Psoas muscle (tissue), 7 donors: Measurements from ENCODE around the gene TAF11L9. TPM values are rescaled to one million over a fixed set of nuclear protein-coding genes. Genes with fewer than 3 reads are reported as not detected.

Experiments used
- polyA plus RNA-seq, 3 donors: library from polyadenylated mRNA; stranded (reverse); fragments of 200-250 nt; gene quantifications; one replicate each; pipeline ENCODE4 v1.2.3, GENCODE V29; 2013
- total RNA-seq, 4 donors: library from RNA; stranded (reverse); fragmentation: NEBNext Ultra II Directional in 2 of 4; extraction: Animal tissue kit (Norgen Biotek cat#: 25700) in 2 of 4; gene quantifications; one replicate each; pipeline versions ENCODE4 v1.2.1 to v1.2.4, GENCODE V29; 2021 to 2023
- donor health status: healthy with polysubstance abuse.
- donor health status: DM: no; HTN: no; CAD: no; lungs with moderate emphysema.
- donor health status: Bipolar disorder and iron deficiency.
- donor health status: healthy.
- donor health status: DM: no; HTN: no; CAD: no.
- donor health status: DM: no; HTN: no; CAD: no.
- donor health status: DM: yes; HTN: yes; CAD: no.

TAF11L9 gene
- total and polyA plus RNA-seq, 7 donors: not detected

Other genes starting within 250 kb of the TAF11L9 start
- not detected for gene TAF11L2, start 96.2 kb downstream of the TAF11L9 start, total RNA-seq
- gene TAF11L2, start 96.2 kb downstream of the TAF11L9 start, polyA plus RNA-seq: not detected
- gene TAF11L3, start 76.0 kb downstream of the TAF11L9 start, total RNA-seq: not detected
- gene TAF11L3, start 76.0 kb downstream of the TAF11L9 start, polyA plus RNA-seq: not detected
- not detected for gene TAF11L4, start 72.6 kb downstream of the TAF11L9 start, total RNA-seq
- gene TAF11L4, start 72.6 kb downstream of the TAF11L9 start, polyA plus RNA-seq: not detected
- not detected for gene TAF11L5, start 69.2 kb downstream of the TAF11L9 start, total RNA-seq
- gene TAF11L5, start 69.2 kb downstream of the TAF11L9 start, polyA plus RNA-seq: not detected
- gene TAF11L6, start 65.7 kb downstream of the TAF11L9 start, total RNA-seq: not detected
- not detected for gene TAF11L6, start 65.7 kb downstream of the TAF11L9 start, polyA plus RNA-seq
- not detected for gene TAF11L7, start 8.6 kb downstream of the TAF11L9 start, total RNA-seq
- not detected for gene TAF11L7, start 8.6 kb downstream of the TAF11L9 start, polyA plus RNA-seq
- not detected for gene TAF11L8, start 3.4 kb downstream of the TAF11L9 start, total RNA-seq
- gene TAF11L8, start 3.4 kb downstream of the TAF11L9 start, polyA plus RNA-seq: not detected
- gene TAF11L10, start 3.4 kb upstream of the TAF11L9 start, total RNA-seq: not detected
- gene TAF11L10, start 3.4 kb upstream of the TAF11L9 start, polyA plus RNA-seq: not detected
- gene TAF11L11, start 9.8 kb upstream of the TAF11L9 start, total RNA-seq: not detected
- not detected for gene TAF11L11, start 9.8 kb upstream of the TAF11L9 start, polyA plus RNA-seq
- gene TAF11L12, start 16.0 kb upstream of the TAF11L9 start, total RNA-seq: not detected
- gene TAF11L12, start 16.0 kb upstream of the TAF11L9 start, polyA plus RNA-seq: not detected
- not detected for gene TAF11L13, start 37.7 kb upstream of the TAF11L9 start, total RNA-seq
- not detected for gene TAF11L13, start 37.7 kb upstream of the TAF11L9 start, polyA plus RNA-seq
- gene TAF11L14, start 40.1 kb upstream of the TAF11L9 start, total RNA-seq: not detected
- not detected for gene TAF11L14, start 40.1 kb upstream of the TAF11L9 start, polyA plus RNA-seq